HEK293 (cell line): ENCODE results near the gene TBC1D22A.

Experiments used
- CTCF ChIA-PET: fragments of 350-600 bp; formaldehyde crosslinking; extraction: SDS; loops from one replicate; lab custom pipeline; 2021; ENCODE audit warnings: antibody characterized with exemption; lab: Yijun Ruan, JAX
- POLR2A ChIA-PET: fragments of 300-600 bp; formaldehyde crosslinking; extraction: SDS; loops from one replicate; lab custom pipeline; 2020; ENCODE audit warnings: antibody characterized with exemption, inconsistent platforms; lab: Yijun Ruan, JAX
- H3K27ac ChIP-seq: fragments of 200-500 bp; sonication (Bioruptor generic); 2 replicates; pipeline ENCODE4 v1.5.1; 2014; ENCODE audit warnings: low read depth, low read length, control low read depth, inconsistent platforms; ENCODE audit errors: extremely low read depth
- H3K36me3 ChIP-seq, 2 experiments: fragments of 200-500 bp in 1 of 2; sonication (Bioruptor generic) in 1 of 2; 1 replicate in 1 of 2; 2 replicates in 1 of 2; pipeline ENCODE4 v1.5.1; 2014 to 2017; ENCODE audit warnings: inconsistent platforms in 2 of 2, low read length in 2 of 2; ENCODE audit not compliant: control insufficient read depth in 2 of 2, insufficient read depth in 1 of 2
- H3K4me1 ChIP-seq: fragments of 200-500 bp; sonication (Bioruptor generic); 2 replicates; pipeline ENCODE4 v1.5.1; 2014; ENCODE audit warnings: mild to moderate bottlenecking, low read length, inconsistent platforms; ENCODE audit not compliant: control insufficient read depth, insufficient read depth
- H3K4me3 ChIP-seq: 2 replicates; pipeline ENCODE4 v1.5.1; 2011; ENCODE audit warnings: low read depth, mild to moderate bottlenecking, control low read depth, low read length, moderate library complexity
- H3K9me3 ChIP-seq: fragments of 200-500 bp; sonication (Bioruptor generic); 2 replicates; pipeline ENCODE4 v1.5.1; 2014; ENCODE audit warnings: low read depth, low read length, inconsistent platforms; ENCODE audit not compliant: control insufficient read depth, insufficient read depth
- EGR2 ChIP-seq: fragments of 450-650 bp; formaldehyde crosslinking; IDR thresholded peaks from 2 replicates; pipeline ENCODE4 v1.5.1; 2016; ENCODE audit warnings: low read depth, missing biosample characterization, missing genetic modification characterization
- KLF9 ChIP-seq: fragments of 450-650 bp; formaldehyde crosslinking; IDR thresholded peaks from 2 replicates; pipeline ENCODE4 v1.5.1; 2016; ENCODE audit warnings: missing biosample characterization, missing genetic modification characterization, low read depth
- SCRT1 ChIP-seq: fragments of 450-650 bp; formaldehyde crosslinking; IDR thresholded peaks from 2 replicates; pipeline ENCODE4 v1.5.1; 2016; ENCODE audit warnings: missing biosample characterization, missing genetic modification characterization, borderline replicate concordance
- SP2 ChIP-seq: fragments of 450-650 bp; formaldehyde crosslinking; IDR thresholded peaks from 2 replicates; pipeline ENCODE4 v1.5.1; 2016; ENCODE audit warnings: missing biosample characterization, missing genetic modification characterization
- TCF7L2 ChIP-seq: IDR thresholded peaks from 2 replicates; pipeline ENCODE4 v1.6.1; 2011; ENCODE audit warnings: low read depth, mild to moderate bottlenecking, inconsistent platforms, low read length, moderate library complexity, borderline replicate concordance
- YY2 ChIP-seq: fragments of 450-650 bp; formaldehyde crosslinking; IDR thresholded peaks from 2 replicates; pipeline ENCODE4 v1.5.1; 2016; ENCODE audit warnings: missing biosample characterization, missing genetic modification characterization
- ZBTB17 ChIP-seq: fragments of 450-650 bp; formaldehyde crosslinking; IDR thresholded peaks from 2 replicates; pipeline ENCODE4 v1.5.1; 2016; ENCODE audit warnings: missing biosample characterization, missing genetic modification characterization
- ZEB2 ChIP-seq: fragments of 450-650 bp; formaldehyde crosslinking; IDR thresholded peaks from 2 replicates; pipeline ENCODE4 v1.5.1; 2016; ENCODE audit warnings: missing biosample characterization, missing genetic modification characterization
- ZFHX2 ChIP-seq: fragments of 450-650 bp; formaldehyde crosslinking; conservative IDR thresholded peaks from 2 replicates; pipeline ENCODE4 v1.5.1; 2016; ENCODE audit warnings: missing biosample characterization, missing genetic modification characterization
- ZNF112 ChIP-seq: fragments of 450-650 bp; formaldehyde crosslinking; IDR thresholded peaks from 2 replicates; pipeline ENCODE4 v1.5.0; 2017; ENCODE audit warnings: missing biosample characterization, missing genetic modification characterization
- ZNF138 ChIP-seq: fragments of 450-650 bp; formaldehyde crosslinking; IDR thresholded peaks from 2 replicates; pipeline ENCODE4 v1.5.1; 2016; ENCODE audit warnings: missing biosample characterization, missing genetic modification characterization, borderline replicate concordance
- ZNF292 ChIP-seq: fragments of 450-650 bp; formaldehyde crosslinking; IDR thresholded peaks from 2 replicates; pipeline ENCODE4 v1.5.1; 2016; ENCODE audit warnings: low read depth, missing biosample characterization, missing genetic modification characterization, borderline replicate concordance
- ZNF311 ChIP-seq: fragments of 450-650 bp; formaldehyde crosslinking; IDR thresholded peaks from 2 replicates; pipeline ENCODE4 v1.5.1; 2017; ENCODE audit warnings: missing biosample characterization, missing genetic modification characterization, borderline replicate concordance
- ZNF530 ChIP-seq: fragments of 450-650 bp; formaldehyde crosslinking; IDR thresholded peaks from 2 replicates; pipeline ENCODE4 v1.5.1; 2016; ENCODE audit warnings: low read depth, missing biosample characterization, missing genetic modification characterization
- ZNF560 ChIP-seq: fragments of 450-650 bp; formaldehyde crosslinking; IDR thresholded peaks from 2 replicates; pipeline ENCODE4 v1.5.1; 2017; ENCODE audit warnings: missing biosample characterization, missing genetic modification characterization, borderline replicate concordance
- ZNF610 ChIP-seq: fragments of 450-650 bp; formaldehyde crosslinking; IDR thresholded peaks from 2 replicates; pipeline ENCODE4 v1.5.1; 2016; ENCODE audit warnings: missing biosample characterization, missing genetic modification characterization, borderline replicate concordance
- ZNF621 ChIP-seq: fragments of 450-650 bp; formaldehyde crosslinking; IDR thresholded peaks from 2 replicates; pipeline ENCODE4 v1.5.1; 2017; ENCODE audit warnings: missing biosample characterization, missing genetic modification characterization
- ZNF837 ChIP-seq: fragments of 450-650 bp; formaldehyde crosslinking; IDR thresholded peaks from 2 replicates; pipeline ENCODE4 v1.5.1; 2016; ENCODE audit warnings: missing biosample characterization, missing genetic modification characterization
- TF ChIP-seq, protein P1 (sequence below): fragments of 450-650 bp; formaldehyde crosslinking; IDR thresholded peaks from 2 replicates; pipeline ENCODE4 v1.5.1; 2016; ENCODE audit warnings: missing biosample characterization, missing genetic modification characterization, low read depth
- TF ChIP-seq, protein P2 (sequence below): fragments of 450-650 bp; formaldehyde crosslinking; optimal IDR thresholded peaks from 2 replicates; pipeline ENCODE3; 2016; ENCODE audit warnings: missing biosample characterization, mild to moderate bottlenecking, missing genetic modification characterization
- TF ChIP-seq, protein P3 (sequence below): fragments of 450-650 bp; formaldehyde crosslinking; IDR thresholded peaks from 2 replicates; pipeline ENCODE4 v1.5.1; 2016; ENCODE audit warnings: missing biosample characterization, missing genetic modification characterization
- TF ChIP-seq, protein P4 (sequence below): fragments of 450-650 bp; formaldehyde crosslinking; IDR thresholded peaks from 2 replicates; pipeline ENCODE4 v1.5.1; 2016; ENCODE audit warnings: missing biosample characterization, missing genetic modification characterization, borderline replicate concordance

Gene TBC1D22A

DNA sequence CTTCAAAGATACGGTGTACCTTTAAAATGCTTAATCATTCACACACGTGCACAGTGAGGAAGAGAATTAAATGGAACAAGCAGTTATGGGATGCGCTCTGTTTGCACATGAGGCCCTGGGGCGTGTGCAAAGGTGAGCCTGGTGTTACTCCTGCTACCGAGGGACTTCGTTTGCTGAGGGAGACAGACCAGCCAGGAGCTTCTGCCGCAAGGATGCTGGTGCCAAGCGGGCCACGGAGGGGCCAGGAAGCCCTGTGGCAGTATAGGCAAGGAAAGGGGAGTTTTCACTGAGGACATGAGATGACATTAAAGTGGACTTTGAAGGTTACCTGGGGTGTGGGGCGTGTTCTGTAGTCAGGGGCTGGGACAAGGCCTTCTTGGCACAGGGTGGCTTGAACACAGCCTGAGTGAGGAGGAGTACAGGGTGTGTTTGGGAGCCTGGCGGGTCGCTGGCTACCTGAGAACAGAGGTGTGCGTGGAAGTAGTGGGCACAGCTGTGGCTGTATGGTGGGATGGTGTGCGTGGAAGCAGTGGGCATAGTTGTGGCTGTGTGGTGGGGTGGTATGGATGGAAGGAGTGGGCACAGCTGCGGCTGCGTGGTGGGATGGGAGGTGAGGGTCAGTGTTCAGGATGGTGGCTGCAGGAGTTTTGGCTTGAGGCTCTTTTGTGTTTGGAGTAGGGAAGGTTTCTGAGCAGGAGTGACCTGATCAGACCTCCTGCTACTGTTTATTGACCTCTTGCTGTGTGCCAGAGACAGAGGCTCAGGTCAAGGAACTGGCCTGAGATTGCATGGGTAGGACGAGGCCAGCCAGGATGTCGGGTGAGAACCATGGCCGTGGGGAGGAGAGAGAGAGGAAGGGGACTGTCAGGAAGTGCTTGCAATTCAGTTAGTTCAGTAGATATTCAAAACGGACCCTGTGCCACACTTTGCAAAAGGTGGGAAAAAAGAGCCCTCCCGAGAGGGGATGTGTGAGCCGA is 13.7 kb downstream of the TBC1D22A start:
- Histone ChIP-seq H3K36me3 (peaks cover 0 to 3% of the 10 kb centered on the region in 2 experiments; a peak in 1 of 3 replicates), H3K27ac (peak overlapping the region; percentile 17; the same call in 1 of the 2 replicates), H3K4me1 (peaks cover 33% of the 10 kb centered on the region), H3K9me3 (no peaks in the 10 kb centered on the region), H3K4me3 (no peak overlapping the region)
- ChIA-PET CTCF (interaction anchor here (0.7 to 6.6 kb wide), 5 partner anchors 17 to 654 kb away, joined by 4 to 33 read pairs (median 26); no protein-coding TSS in a partner anchor), POLR2A (interaction anchor here (3.4 kb wide), 1 partner anchor 13 kb away, joined by 86 read pairs; the partner anchor contains the start of gene TBC1D22A)
- TF ChIP-seq ZBTB17 (no peak), ZNF621 (no peak), ZNF138 (tag by site-specific recombination) (no peak), ZNF311 (tag by site-specific recombination) (no peak), TCF7L2 (no peak), ZNF837 (no peak), SCRT1 (tag by site-specific recombination) (no peak), ZNF560 (tag by site-specific recombination) (no peak), ZNF112 (tag by site-specific recombination) (no peak), KLF9 (tag by site-specific recombination) (no peak), ZFHX2 (peak; percentile 24; the same call in 1 of the 2 replicates), ZEB2 (tag by site-specific recombination) (no peak), ZNF530 (tag by site-specific recombination) (no peak), EGR2 (tag by site-specific recombination) (peak; percentile 73), ZNF610 (tag by site-specific recombination) (no peak), YY2 (tag by site-specific recombination) (no peak), ZNF292 (tag by site-specific recombination) (no peak), SP2 (tag by site-specific recombination) (no peak)
- TF ChIP-seq, protein P1, sequence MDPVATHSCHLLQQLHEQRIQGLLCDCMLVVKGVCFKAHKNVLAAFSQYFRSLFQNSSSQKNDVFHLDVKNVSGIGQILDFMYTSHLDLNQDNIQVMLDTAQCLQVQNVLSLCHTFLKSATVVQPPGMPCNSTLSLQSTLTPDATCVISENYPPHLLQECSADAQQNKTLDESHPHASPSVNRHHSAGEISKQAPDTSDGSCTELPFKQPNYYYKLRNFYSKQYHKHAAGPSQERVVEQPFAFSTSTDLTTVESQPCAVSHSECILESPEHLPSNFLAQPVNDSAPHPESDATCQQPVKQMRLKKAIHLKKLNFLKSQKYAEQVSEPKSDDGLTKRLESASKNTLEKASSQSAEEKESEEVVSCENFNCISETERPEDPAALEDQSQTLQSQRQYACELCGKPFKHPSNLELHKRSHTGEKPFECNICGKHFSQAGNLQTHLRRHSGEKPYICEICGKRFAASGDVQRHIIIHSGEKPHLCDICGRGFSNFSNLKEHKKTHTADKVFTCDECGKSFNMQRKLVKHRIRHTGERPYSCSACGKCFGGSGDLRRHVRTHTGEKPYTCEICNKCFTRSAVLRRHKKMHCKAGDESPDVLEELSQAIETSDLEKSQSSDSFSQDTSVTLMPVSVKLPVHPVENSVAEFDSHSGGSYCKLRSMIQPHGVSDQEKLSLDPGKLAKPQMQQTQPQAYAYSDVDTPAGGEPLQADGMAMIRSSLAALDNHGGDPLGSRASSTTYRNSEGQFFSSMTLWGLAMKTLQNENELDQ, result no peak
- TF ChIP-seq, protein P2, sequence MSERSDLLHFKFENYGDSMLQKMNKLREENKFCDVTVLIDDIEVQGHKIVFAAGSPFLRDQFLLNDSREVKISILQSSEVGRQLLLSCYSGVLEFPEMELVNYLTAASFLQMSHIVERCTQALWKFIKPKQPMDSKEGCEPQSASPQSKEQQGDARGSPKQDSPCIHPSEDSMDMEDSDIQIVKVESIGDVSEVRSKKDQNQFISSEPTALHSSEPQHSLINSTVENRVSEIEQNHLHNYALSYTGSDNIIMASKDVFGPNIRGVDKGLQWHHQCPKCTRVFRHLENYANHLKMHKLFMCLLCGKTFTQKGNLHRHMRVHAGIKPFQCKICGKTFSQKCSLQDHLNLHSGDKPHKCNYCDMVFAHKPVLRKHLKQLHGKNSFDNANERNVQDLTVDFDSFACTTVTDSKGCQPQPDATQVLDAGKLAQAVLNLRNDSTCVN, result peak; percentile 19
- TF ChIP-seq, protein P3, sequence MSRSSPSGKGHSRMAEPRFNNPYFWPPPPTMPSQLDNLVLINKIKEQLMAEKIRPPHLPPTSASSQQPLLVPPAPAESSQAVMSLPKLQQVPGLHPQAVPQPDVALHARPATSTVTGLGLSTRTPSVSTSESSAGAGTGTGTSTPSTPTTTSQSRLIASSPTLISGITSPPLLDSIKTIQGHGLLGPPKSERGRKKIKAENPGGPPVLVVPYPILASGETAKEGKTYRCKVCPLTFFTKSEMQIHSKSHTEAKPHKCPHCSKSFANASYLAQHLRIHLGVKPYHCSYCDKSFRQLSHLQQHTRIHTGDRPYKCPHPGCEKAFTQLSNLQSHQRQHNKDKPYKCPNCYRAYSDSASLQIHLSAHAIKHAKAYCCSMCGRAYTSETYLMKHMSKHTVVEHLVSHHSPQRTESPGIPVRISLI (tag by site-specific recombination), result no peak
- TF ChIP-seq, protein P4, sequence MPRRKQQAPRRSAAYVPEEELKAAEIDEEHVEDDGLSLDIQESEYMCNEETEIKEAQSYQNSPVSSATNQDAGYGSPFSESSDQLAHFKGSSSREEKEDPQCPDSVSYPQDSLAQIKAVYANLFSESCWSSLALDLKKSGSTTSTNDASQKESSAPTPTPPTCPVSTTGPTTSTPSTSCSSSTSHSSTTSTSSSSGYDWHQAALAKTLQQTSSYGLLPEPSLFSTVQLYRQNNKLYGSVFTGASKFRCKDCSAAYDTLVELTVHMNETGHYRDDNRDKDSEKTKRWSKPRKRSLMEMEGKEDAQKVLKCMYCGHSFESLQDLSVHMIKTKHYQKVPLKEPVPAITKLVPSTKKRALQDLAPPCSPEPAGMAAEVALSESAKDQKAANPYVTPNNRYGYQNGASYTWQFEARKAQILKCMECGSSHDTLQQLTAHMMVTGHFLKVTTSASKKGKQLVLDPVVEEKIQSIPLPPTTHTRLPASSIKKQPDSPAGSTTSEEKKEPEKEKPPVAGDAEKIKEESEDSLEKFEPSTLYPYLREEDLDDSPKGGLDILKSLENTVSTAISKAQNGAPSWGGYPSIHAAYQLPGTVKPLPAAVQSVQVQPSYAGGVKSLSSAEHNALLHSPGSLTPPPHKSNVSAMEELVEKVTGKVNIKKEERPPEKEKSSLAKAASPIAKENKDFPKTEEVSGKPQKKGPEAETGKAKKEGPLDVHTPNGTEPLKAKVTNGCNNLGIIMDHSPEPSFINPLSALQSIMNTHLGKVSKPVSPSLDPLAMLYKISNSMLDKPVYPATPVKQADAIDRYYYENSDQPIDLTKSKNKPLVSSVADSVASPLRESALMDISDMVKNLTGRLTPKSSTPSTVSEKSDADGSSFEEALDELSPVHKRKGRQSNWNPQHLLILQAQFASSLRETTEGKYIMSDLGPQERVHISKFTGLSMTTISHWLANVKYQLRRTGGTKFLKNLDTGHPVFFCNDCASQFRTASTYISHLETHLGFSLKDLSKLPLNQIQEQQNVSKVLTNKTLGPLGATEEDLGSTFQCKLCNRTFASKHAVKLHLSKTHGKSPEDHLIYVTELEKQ, result no peak
